Mucosa of rectum (tissue), 2 donors: ENCODE results near the gene POC1A.
"Not testable (repeated sequence)": the region's sequence is repeated elsewhere in the genome, so short reads cannot be mapped to it uniquely, and the experiment has no call there.

Experiments used
- H3K27ac ChIP-seq, 2 donors: one replicate each; pipeline ENCODE4 v1.7.0; 2013; ENCODE audit warnings: inconsistent platforms in 2 of 2, low read depth in 2 of 2, low read length in 2 of 2
- H3K27me3 ChIP-seq, 2 donors: one replicate each; pipeline ENCODE4 v1.7.0; 2013; ENCODE audit warnings: low read length in 2 of 2; ENCODE audit not compliant: control insufficient read depth in 2 of 2, insufficient read depth in 2 of 2
- H3K36me3 ChIP-seq, 2 donors: one replicate each; pipeline ENCODE4 v1.7.0; 2013; ENCODE audit warnings: low read length in 2 of 2; ENCODE audit not compliant: control insufficient read depth in 2 of 2, insufficient read depth in 2 of 2
- H3K4me1 ChIP-seq, 2 donors: one replicate each; pipeline ENCODE4 v1.7.0; 2013; ENCODE audit warnings: low read length in 2 of 2, mild to moderate bottlenecking in 1 of 2; ENCODE audit not compliant: control insufficient read depth in 2 of 2, insufficient read depth in 2 of 2
- H3K4me3 ChIP-seq, 2 donors: one replicate each; pipeline ENCODE4 v1.7.0; 2013; ENCODE audit warnings: low read length in 2 of 2
- H3K9ac ChIP-seq, 2 donors: one replicate each; pipeline ENCODE4 v1.7.0; 2013; ENCODE audit warnings: low read length in 2 of 2, low read depth in 1 of 2, mild to moderate bottlenecking in 1 of 2
- H3K9me3 ChIP-seq, 2 donors: one replicate each; pipeline ENCODE4 v1.7.0; 2013; ENCODE audit warnings: low read length in 2 of 2; ENCODE audit not compliant: control insufficient read depth in 2 of 2
- donor health status: healthy.
- donor health status: Normal muscosa, but diverticular disease.

Gene POC1A

GRCh38 chr3:52033748-52034147, 120.5 kb downstream of the POC1A start:
- not testable (repeated sequence) for H3K27ac ChIP-seq, H3K27me3 ChIP-seq, H3K4me3 ChIP-seq, H3K36me3 ChIP-seq, H3K9me3 ChIP-seq, H3K9ac ChIP-seq, H3K4me1 ChIP-seq

- Histone ChIP-seq H3K9ac (no peak overlapping the region), H3K4me3 (no peak overlapping the region), H3K9me3 (no peaks in the 10 kb centered on the region), H3K27me3 (no peaks in the 10 kb centered on the region), H3K36me3 (no peaks in the 10 kb centered on the region), H3K27ac (no peak overlapping the region), H3K4me1 (no peaks in the 10 kb centered on the region)
Observed at GRCh38 chr3:52032702-52033408, 121.4 kb downstream of the POC1A start.

- Histone ChIP-seq H3K9ac (no peak overlapping the region), H3K27ac (no peak overlapping the region)
Observed at GRCh38 chr3:52031896-52032295, 122.3 kb downstream of the POC1A start.

GRCh38 chr3:52030714-52031310, 123.4 kb downstream of the POC1A start:
- no peaks in the 10 kb centered on the region for H3K27me3 ChIP-seq
- no peak overlapping the region for H3K4me3 ChIP-seq
- H3K36me3 ChIP-seq = no peaks in the 10 kb centered on the region
- H3K9ac ChIP-seq = no peak overlapping the region
- H3K27ac ChIP-seq = no peak overlapping the region
- no peaks in the 10 kb centered on the region for H3K9me3 ChIP-seq
- H3K4me1 ChIP-seq = no peaks in the 10 kb centered on the region

More at GRCh38 chr3:52031896-52032295, 122.3 kb downstream of the POC1A start:
- Histone ChIP-seq H3K4me3 (no peak overlapping the region), H3K36me3 (no peaks in the 10 kb centered on the region), H3K9me3 (no peaks in the 10 kb centered on the region), H3K4me1 (no peaks in the 10 kb centered on the region), H3K27me3 (no peaks in the 10 kb centered on the region)

GRCh38 chr3:52029535-52029934, 124.7 kb downstream of the POC1A start:
- no peak overlapping the region for H3K27ac ChIP-seq
- H3K27me3 ChIP-seq = no peaks in the 10 kb centered on the region
- H3K9me3 ChIP-seq = no peaks in the 10 kb centered on the region
- H3K4me3 ChIP-seq = no peak overlapping the region
- H3K36me3 ChIP-seq = no peaks in the 10 kb centered on the region
- no peak overlapping the region for H3K9ac ChIP-seq
- no peaks in the 10 kb centered on the region for H3K4me1 ChIP-seq

GRCh38 chr3:52029053-52029452, 125.2 kb downstream of the POC1A start:
- Histone ChIP-seq H3K4me3 (no peak overlapping the region), H3K9me3 (no peaks in the 10 kb centered on the region), H3K4me1 (no peaks in the 10 kb centered on the region), H3K27me3 (no peaks in the 10 kb centered on the region), H3K27ac (no peak overlapping the region), H3K9ac (no peak overlapping the region), H3K36me3 (no peaks in the 10 kb centered on the region)

- H3K27ac ChIP-seq = no peak overlapping the region
Observed at GRCh38 chr3:52028572-52028971, 125.7 kb downstream of the POC1A start.

GRCh38 chr3:52026041-52026440, 128.2 kb downstream of the POC1A start:
- Histone ChIP-seq H3K36me3 (no peaks in the 10 kb centered on the region), H3K27ac (no peak overlapping the region), H3K4me1 (no peaks in the 10 kb centered on the region), H3K4me3 (no peak overlapping the region), H3K9me3 (no peaks in the 10 kb centered on the region), H3K9ac (no peak overlapping the region), H3K27me3 (no peaks in the 10 kb centered on the region)

More at GRCh38 chr3:52028572-52028971, 125.7 kb downstream of the POC1A start:
- Histone ChIP-seq H3K4me3 (no peak overlapping the region), H3K9ac (no peak overlapping the region), H3K9me3 (no peaks in the 10 kb centered on the region), H3K4me1 (no peaks in the 10 kb centered on the region), H3K36me3 (no peaks in the 10 kb centered on the region), H3K27me3 (no peaks in the 10 kb centered on the region)

GRCh38 chr3:52025453-52025852, 128.8 kb downstream of the POC1A start:
- no peaks in the 10 kb centered on the region for H3K4me1 ChIP-seq
- H3K9me3 ChIP-seq = no peaks in the 10 kb centered on the region
- H3K36me3 ChIP-seq = no peaks in the 10 kb centered on the region
- H3K9ac ChIP-seq = no peak overlapping the region
- no peak overlapping the region for H3K27ac ChIP-seq
- H3K4me3 ChIP-seq = no peak overlapping the region
- no peaks in the 10 kb centered on the region for H3K27me3 ChIP-seq
